GM10266 (cell line): ENCODE data around the gene XPR1.
"Not testable (repeated sequence)": the region's sequence is repeated elsewhere in the genome, so short reads cannot be mapped to it uniquely, and the experiment has no call there.

Source experiments
- DNase-seq: peaks from one replicate; pipeline ENCODE4 v3.0.0; 2012; ENCODE audit errors: extremely low spot score
- CTCF ChIP-seq: IDR thresholded peaks from 2 replicates; pipeline ENCODE4 v1.5.1; 2012; ENCODE audit warnings: mild to moderate bottlenecking, low read depth; ENCODE audit not compliant: control insufficient read depth, insufficient read depth; ENCODE audit errors: missing control alignments

XPR1 gene

GRCh38 chr1:180691322-180691913 is 59.6 kb downstream of the XPR1 start:
- no peak for TF ChIP-seq CTCF
- no peak for DNase-seq

- DNase-seq: no peak
- no peak for TF ChIP-seq CTCF
These were observed 61.9 kb downstream of the XPR1 start for GRCh38 chr1:180693564-180694244.

- TF ChIP-seq CTCF: no peak
- DNase-seq: no peak
These were observed 63.5 kb downstream of the XPR1 start for GRCh38 chr1:180695282-180695681.

GRCh38 chr1:180696361-180696760 is 64.5 kb downstream of the XPR1 start:
- TF ChIP-seq CTCF: no peak
- no peak for DNase-seq

- no peak for DNase-seq
- no peak for TF ChIP-seq CTCF
These were observed 66.8 kb downstream of the XPR1 start for GRCh38 chr1:180698580-180698979.

GRCh38 chr1:180702376-180702775 is 70.6 kb downstream of the XPR1 start:
- DNase-seq: not testable (repeated sequence)

- not testable (repeated sequence) for DNase-seq
These were observed 78.9 kb downstream of the XPR1 start for GRCh38 chr1:180710746-180711145.

GRCh38 chr1:180711260-180711659 is 79.4 kb downstream of the XPR1 start:
- DNase-seq: not testable (repeated sequence)

GRCh38 chr1:180720753-180721152 is 88.9 kb downstream of the XPR1 start:
- no peak for TF ChIP-seq CTCF
- DNase-seq: no peak
